Activated T-helper 2 cell treated with anti-CD3 and anti-CD28 coated beads, Interferon-gamma antibody, Interleukin-2, Interleukin-4, amounts not matched to agents 10 μg/mL and 5 μg/mL and 100 μg/mL, durations not matched to agents 14 hours and 24 hours and 36 hours (primary cell): ENCODE results near the gene TMEM156. TPM values are rescaled to one million over a fixed set of nuclear protein-coding genes. Genes with fewer than 3 reads are reported as not detected.
"Not testable (repeated sequence)": the region's sequence is repeated elsewhere in the genome, so short reads cannot be mapped to it uniquely, and the experiment has no call there.

Experiments
- DNase-seq: peaks from one replicate; pipeline ENCODE4 v3.0.0; 2021; ENCODE audit warnings: low spot score
- H3K27ac Mint-ChIP-seq: one replicate; pipeline ENCODE4 v1.8.0; 2021; ENCODE audit warnings: mixed read lengths
- H3K27me3 Mint-ChIP-seq: one replicate; pipeline ENCODE4 v1.8.0; 2021; ENCODE audit warnings: low read depth, mixed read lengths
- H3K36me3 Mint-ChIP-seq: one replicate; pipeline ENCODE4 v1.8.0; 2021; ENCODE audit warnings: low read depth, mixed read lengths
- H3K4me1 Mint-ChIP-seq: one replicate; pipeline ENCODE4 v1.8.0; 2021; ENCODE audit warnings: low read depth, mixed read lengths
- H3K4me3 Mint-ChIP-seq: one replicate; pipeline ENCODE4 v1.8.0; 2021; ENCODE audit warnings: low read depth, mild to moderate bottlenecking, moderate library complexity, mixed read lengths
- H3K9me3 Mint-ChIP-seq: one replicate; pipeline ENCODE4 v1.8.0; 2021; ENCODE audit warnings: mixed read lengths
- intact Hi-C: fragments of 100-400 bp; cut with micrococcal nuclease; formaldehyde crosslinking; loops from one replicate; pipeline ENCODE4 v1.15.1; 2023
- total RNA-seq: library from RNA; stranded (reverse); gene quantifications from 2 replicates; pipeline ENCODE4 v1.2.3, GENCODE V29; 2022

TMEM156 gene
- total RNA-seq, 1 donor from 2014 or later, result 17.8 TPM

DNA sequence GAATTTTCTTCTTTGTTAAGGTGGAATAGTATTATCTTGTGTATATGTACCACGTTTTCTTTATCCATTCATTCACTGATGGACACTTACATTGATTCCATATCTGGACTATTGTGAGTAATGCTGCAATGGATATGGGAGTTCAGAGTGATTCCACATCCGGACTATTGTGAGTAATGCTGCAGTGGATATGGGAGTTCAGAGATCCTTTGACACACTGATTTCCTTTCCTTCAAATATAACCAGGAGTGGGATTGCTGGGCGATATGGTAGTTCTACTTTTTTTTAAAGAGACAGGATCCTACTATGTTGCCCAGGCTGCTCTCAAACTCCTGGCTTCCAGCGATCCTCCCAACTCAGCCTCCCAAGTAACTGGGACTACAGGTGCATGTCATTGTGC lies 12.1 kb downstream of the TMEM156 start:
- Mint-ChIP-seq H3K36me3 (peaks cover 83% of the 10 kb centered on the region), H3K9me3 (peaks cover 60% of the 10 kb centered on the region), H3K4me3 (no peak overlapping the region), H3K27me3 (no peaks in the 10 kb centered on the region), H3K4me1 (peaks cover 8% of the 10 kb centered on the region), H3K27ac (no peak overlapping the region)
- intact Hi-C loops, result no loop called here
- DNase-seq, result no peak

DNA sequence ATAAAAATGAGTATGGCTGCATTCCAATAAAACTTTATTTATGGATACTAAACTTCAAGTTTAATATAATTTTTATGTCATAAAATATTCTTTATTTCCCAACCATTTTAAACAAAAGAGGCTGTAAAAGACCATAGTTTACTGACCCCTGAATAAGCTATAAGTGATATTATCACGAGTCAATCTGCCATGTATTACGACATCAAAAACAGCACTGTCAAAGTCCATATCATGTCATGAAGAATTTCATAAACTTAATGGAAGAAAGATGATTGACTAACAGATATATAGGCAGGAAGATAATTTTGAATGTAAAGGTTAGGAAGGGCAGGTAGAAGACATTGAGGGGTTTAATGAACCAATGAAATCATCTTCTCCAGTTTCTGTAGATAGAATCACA lies 18.2 kb downstream of the TMEM156 start:
- Mint-ChIP-seq H3K4me3 (no peak overlapping the region), H3K4me1 (peaks cover 14% of the 10 kb centered on the region), H3K9me3 (peaks cover 50% of the 10 kb centered on the region)

DNA sequence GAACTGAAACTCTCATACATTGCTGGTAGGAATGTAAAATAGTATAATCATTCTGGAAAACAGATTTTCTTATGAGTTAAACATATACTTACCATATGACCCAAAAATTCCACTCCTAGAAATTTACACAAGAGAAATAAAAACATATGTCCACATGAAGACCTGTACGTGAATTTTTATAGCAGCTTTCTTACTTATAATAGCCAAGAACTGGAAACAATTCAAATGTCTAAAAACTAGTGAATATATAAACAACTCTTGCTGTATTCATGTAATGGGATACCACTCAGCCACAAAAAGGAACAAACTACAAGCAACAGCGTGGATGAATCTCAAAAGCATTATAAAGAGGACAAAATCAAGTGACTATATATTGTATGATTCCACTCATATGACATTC lies 27.5 kb downstream of the TMEM156 start:
- intact Hi-C loops, result no loop called here
- H3K36me3 Mint-ChIP-seq, result peaks cover 50% of the 10 kb centered on the region
- peaks cover 8% of the 10 kb centered on the region for H3K4me1 Mint-ChIP-seq
- peaks cover 8% of the 10 kb centered on the region for H3K9me3 Mint-ChIP-seq
- no peak for DNase-seq
- H3K4me3 Mint-ChIP-seq, result no peak overlapping the region
- H3K27me3 Mint-ChIP-seq, result no peaks in the 10 kb centered on the region
- no peak overlapping the region for H3K27ac Mint-ChIP-seq

More for the DNA sequence above, 18.2 kb downstream of the TMEM156 start:
- DNase-seq, result no peak
- intact Hi-C loops, result no loop called here
- Mint-ChIP-seq H3K27ac (no peak overlapping the region), H3K27me3 (no peaks in the 10 kb centered on the region), H3K36me3 (peaks cover 73% of the 10 kb centered on the region)

DNA sequence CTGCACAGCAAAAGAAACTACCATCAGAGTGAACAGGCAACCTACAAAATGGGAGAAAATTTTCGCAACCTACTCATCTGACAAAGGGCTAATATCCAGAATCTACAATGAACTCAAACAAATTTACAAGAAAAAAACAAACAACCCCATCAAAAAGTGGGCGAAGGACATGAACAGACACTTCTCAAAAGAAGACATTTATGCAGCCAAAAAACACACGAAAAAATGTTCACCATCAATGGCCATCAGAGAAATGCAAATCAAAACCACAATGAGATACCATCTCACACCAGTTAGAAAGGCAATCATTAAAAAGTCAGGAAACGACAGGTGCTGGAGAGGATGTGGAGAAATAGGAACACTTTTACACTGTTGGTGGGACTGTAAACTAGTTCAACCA lies 30.2 kb downstream of the TMEM156 start:
- H3K4me1 Mint-ChIP-seq, H3K27ac Mint-ChIP-seq, H3K4me3 Mint-ChIP-seq, intact Hi-C loops, DNase-seq, H3K27me3 Mint-ChIP-seq: not testable (repeated sequence)
- Mint-ChIP-seq H3K9me3 (peaks cover 13% of the 10 kb centered on the region), H3K36me3 (peaks cover 59% of the 10 kb centered on the region)

DNA sequence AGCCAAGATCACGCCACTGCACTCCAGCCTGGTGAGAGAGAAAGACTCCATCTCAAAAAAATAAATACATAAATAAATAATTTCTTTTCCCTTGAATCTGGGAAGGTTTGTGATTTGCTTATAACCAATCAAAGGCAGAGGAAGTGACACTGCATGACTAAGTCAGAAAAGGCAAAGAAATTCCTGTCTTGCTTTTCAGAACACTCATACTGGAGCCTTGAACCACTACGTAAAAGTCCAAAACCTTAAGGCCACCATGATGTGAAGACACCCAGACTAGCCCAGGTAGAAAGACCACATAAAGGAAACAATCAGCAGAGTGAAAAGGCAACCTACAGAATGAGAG lies 36.6 kb downstream of the TMEM156 start:
- DNase-seq, result no peak
- peaks cover 72% of the 10 kb centered on the region for H3K36me3 Mint-ChIP-seq
- peaks cover 10% of the 10 kb centered on the region for H3K9me3 Mint-ChIP-seq
- no peak overlapping the region for H3K27ac Mint-ChIP-seq
- H3K4me1 Mint-ChIP-seq, result peaks cover 4% of the 10 kb centered on the region
- no peaks in the 10 kb centered on the region for H3K27me3 Mint-ChIP-seq
- intact Hi-C loops, result no loop called here
- H3K4me3 Mint-ChIP-seq, result no peak overlapping the region

DNA sequence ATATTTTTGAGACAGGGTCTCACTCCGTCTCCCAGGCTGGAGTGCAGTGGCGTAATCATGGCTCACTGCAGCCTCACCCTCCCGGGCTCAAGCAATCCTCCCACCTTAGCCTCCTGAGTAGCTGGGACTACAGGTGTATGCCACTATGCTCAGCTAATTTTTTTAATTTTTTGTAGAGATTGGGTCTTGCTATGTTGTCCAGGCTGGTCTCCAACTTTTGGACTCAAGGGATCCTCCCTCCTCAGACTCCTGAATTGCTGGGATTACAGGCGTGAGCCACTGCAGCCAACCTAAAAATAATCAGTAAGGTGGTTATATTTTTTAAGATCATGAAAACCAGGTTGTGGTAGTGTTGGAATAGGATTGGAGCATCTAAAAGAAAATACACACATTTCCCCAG lies 38.1 kb downstream of the TMEM156 start:
- Mint-ChIP-seq H3K27ac (no peak overlapping the region), H3K27me3 (no peaks in the 10 kb centered on the region), H3K36me3 (peaks cover 68% of the 10 kb centered on the region), H3K4me3 (no peak overlapping the region), H3K4me1 (peaks cover 7% of the 10 kb centered on the region), H3K9me3 (no peaks in the 10 kb centered on the region)
- intact Hi-C loops, result no loop called here
- DNase-seq, result no peak

DNA sequence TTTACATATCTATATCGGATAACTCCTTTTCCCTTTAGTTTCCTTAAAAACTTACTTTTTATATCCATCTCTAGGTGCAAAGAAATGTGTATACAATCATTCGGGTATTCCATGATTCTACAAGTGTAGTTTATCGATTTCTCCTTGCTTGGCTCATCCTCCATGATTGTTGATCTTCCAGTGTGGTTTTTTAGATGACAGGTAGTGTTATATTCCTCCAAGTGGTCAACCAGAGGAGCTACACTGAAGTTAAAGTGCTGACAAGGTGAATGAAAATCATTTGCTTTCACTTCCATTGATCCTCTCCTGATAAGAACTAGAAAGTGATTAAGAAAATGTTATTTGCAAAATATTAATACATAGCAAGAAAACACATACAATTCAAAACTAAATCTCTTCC lies 38.5 kb downstream of the TMEM156 start:
- Mint-ChIP-seq H3K9me3 (no peaks in the 10 kb centered on the region), H3K27me3 (no peaks in the 10 kb centered on the region), H3K4me3 (no peak overlapping the region), H3K27ac (peak overlapping the region; percentile 33), H3K4me1 (peaks cover 9% of the 10 kb centered on the region), H3K36me3 (peaks cover 68% of the 10 kb centered on the region)
- DNase-seq, result no peak
- intact Hi-C loops, result no loop called here

DNA sequence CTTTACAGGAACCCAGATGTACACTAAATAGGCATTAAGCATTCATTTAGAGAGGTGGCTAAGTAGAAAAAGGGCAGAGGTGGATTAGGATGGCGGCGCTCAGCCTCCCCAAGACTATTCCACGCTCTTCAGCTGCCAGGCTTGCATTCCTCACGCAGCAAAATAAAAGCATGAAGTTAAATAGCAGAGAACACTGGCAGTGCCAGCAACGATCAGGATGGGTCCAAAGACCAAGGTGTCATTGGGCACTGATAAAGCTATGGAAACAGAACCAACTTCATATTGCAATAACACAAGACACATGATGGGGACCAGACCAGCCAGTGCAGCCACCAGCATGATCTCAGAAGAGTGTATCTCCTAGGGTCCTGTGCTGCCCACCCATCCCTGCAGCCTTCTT lies 42.0 kb downstream of the TMEM156 start:
- Mint-ChIP-seq H3K4me3 (no peak overlapping the region), H3K36me3 (peaks cover 65% of the 10 kb centered on the region), H3K27me3 (no peaks in the 10 kb centered on the region), H3K9me3 (no peaks in the 10 kb centered on the region), H3K27ac (no peak overlapping the region), H3K4me1 (peaks cover 36% of the 10 kb centered on the region)
- no peak for DNase-seq
- intact Hi-C loops, result no loop called here

DNA sequence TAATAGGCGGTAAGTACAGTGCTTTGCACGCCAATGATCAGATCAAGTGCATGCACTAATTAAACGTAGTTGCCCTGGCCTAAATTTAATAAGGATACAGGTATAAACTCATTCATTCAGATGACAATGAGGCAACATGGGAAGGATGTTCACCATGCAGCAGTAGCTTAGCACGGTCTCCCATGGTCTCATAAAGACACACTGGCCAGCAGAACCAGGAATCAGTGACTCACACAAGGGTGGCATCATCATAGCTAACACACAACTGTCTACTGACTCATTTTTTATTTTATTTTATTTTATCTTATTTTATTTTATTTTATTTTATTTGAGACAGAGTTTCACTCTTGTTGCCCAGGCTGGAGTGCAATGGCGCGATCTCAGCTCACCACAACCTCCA lies 42.7 kb downstream of the TMEM156 start:
- peaks cover 41% of the 10 kb centered on the region for H3K4me1 Mint-ChIP-seq
- intact Hi-C loops, result no loop called here
- no peak for DNase-seq
- H3K27me3 Mint-ChIP-seq, result no peaks in the 10 kb centered on the region
- no peak overlapping the region for H3K27ac Mint-ChIP-seq
- no peak overlapping the region for H3K4me3 Mint-ChIP-seq
- H3K9me3 Mint-ChIP-seq, result no peaks in the 10 kb centered on the region
- peaks cover 59% of the 10 kb centered on the region for H3K36me3 Mint-ChIP-seq

DNA sequence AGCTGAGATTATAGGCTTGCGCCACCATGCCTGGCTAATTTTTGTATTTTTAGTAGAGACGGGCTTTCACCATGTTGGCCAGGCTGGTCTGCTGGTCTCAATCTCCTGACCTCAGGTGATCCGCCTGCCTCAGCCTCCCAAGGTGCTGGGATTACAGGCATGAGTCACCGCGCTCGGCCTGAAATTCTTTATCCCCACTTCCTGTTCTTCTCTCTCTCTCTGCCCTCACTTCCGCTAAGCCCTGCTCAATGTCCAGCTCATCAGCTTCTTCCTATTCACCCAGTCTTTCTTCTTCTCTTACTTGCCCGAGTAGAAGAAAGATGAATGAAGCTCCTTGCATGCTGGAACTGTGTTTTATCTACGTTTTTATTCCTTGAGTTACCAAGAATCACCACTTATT lies 43.9 kb downstream of the TMEM156 start:
- H3K27ac Mint-ChIP-seq, result peak overlapping the region; percentile 61
- H3K27me3 Mint-ChIP-seq, H3K4me3 Mint-ChIP-seq, intact Hi-C loops, DNase-seq, H3K9me3 Mint-ChIP-seq: not testable (repeated sequence)
- H3K4me1 Mint-ChIP-seq, result peaks cover 48% of the 10 kb centered on the region
- H3K36me3 Mint-ChIP-seq, result peaks cover 58% of the 10 kb centered on the region

DNA sequence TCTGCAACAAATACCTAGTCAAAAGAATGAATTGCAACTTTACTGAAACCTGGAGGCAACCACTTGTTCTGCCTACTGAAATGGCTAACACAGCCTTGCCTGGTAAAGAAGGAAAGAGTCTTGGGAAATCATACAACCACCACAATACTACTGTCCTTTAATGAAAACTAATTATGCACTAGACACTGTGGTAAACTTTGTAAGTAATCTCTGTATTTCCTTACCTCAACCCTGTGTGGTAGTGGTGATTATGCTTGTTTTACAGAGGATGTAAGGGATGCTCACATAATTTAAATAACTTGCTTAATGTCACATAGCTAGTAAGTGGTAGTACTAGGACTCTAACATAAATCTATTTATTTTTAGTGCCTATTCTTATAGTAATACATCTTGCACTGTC lies 44.7 kb downstream of the TMEM156 start:
- Mint-ChIP-seq H3K9me3 (no peaks in the 10 kb centered on the region), H3K4me3 (no peak overlapping the region), H3K27ac (peak overlapping the region; percentile 47), H3K4me1 (peaks cover 53% of the 10 kb centered on the region), H3K27me3 (no peaks in the 10 kb centered on the region), H3K36me3 (peaks cover 63% of the 10 kb centered on the region)
- intact Hi-C loops, result loop anchor here (1.0 to 2.0 kb wide), 2 partner anchors 29 to 57 kb away; no protein-coding TSS in a partner anchor
- no peak for DNase-seq

DNA sequence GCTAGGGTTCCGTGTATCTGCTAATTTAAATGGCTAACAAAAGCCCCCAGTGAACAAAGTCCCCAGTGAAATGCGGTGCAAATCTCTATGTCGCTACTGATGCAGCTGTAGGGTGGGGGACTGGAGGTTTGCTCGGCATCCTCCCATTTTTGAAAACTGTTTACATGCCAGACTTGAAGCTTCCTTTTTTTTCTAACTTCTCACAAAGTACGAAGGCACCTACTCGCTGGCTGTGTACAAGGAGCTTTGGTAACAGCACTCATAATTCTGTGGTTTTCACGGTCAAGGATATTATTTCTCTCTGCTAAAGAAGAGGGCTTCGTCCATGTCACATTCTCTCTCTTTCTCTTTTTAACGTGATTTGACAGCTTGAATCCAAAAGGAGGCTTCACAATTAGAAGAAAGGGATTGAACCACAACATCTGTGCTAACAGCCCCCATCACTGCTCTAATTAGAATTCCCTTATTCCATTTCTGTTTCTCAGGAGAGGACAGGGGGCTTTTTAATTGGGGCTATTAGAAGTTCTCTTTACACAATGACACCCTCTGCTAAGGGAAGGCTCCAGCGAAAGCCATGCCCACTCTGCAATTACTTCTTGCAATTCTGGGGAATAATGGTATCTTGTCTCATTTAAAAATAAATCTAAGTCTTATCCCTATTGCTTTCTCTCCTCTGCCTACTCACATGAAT lies 46.7 kb downstream of the TMEM156 start:
- H3K9me3 Mint-ChIP-seq, result no peaks in the 10 kb centered on the region
- no peaks in the 10 kb centered on the region for H3K27me3 Mint-ChIP-seq
- H3K4me3 Mint-ChIP-seq, result peak overlapping the region; percentile 62
- H3K4me1 Mint-ChIP-seq, result peaks cover 72% of the 10 kb centered on the region
- no peak for DNase-seq
- H3K27ac Mint-ChIP-seq, result peak overlapping the region; percentile 75
- intact Hi-C loops, result loop anchor here (2.0 kb wide), 1 partner anchor 59 kb away; no protein-coding TSS in a partner anchor
- peaks cover 68% of the 10 kb centered on the region for H3K36me3 Mint-ChIP-seq

DNA sequence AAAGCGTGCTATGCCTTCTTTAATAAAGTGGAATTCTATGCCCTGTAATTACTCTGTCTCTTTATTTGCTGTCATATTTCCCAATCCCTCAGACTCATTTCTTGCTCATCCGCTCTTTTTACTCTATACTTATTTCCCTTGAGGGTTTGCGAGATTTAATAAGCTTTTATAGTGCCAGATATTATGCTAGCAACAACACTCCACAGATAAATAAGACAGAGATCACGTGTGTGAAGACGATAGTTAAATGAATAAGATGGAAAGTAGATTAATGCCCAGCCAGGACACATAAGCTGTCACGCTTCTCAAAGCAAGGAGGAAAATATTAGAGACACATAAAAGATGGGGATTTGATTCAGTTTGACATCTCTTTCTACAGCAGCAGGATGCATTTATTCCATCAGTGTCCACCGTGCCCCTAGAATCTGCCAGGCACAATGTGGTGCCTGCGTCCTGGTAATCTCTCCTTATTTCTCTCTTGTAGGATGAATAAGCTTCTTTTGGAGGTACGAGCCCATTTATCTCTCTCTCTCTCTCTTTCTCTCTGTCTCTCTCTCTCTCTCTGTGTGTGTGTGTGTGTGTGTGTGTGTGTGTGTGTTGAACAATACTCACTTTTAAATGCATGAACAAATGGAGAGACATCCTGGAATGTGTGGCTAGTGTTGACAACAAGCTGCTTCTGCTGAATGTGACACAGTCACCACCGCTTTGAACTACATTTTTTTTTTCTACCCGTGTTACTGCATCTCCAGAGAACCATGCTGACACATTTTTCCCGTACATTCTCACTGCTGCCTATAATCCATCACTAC lies 48.2 kb downstream of the TMEM156 start:
- H3K4me1 Mint-ChIP-seq, result peaks cover 73% of the 10 kb centered on the region
- intact Hi-C loops, result no loop called here
- no peak for DNase-seq
- H3K4me3 Mint-ChIP-seq, result peak overlapping the region; percentile 22
- peak overlapping the region; percentile 84 for H3K27ac Mint-ChIP-seq
- H3K9me3 Mint-ChIP-seq, result no peaks in the 10 kb centered on the region
- H3K27me3 Mint-ChIP-seq, result no peaks in the 10 kb centered on the region
- peaks cover 65% of the 10 kb centered on the region for H3K36me3 Mint-ChIP-seq
